Measurements from ENCODE around the gene CENPQ. TPM values are rescaled to one million over a fixed set of nuclear protein-coding genes. Genes with fewer than 3 reads are reported as not detected.

Gene CENPQ
- total RNA-seq, 1 experiment from 2014 or later = 11.7 TPM

DNA sequence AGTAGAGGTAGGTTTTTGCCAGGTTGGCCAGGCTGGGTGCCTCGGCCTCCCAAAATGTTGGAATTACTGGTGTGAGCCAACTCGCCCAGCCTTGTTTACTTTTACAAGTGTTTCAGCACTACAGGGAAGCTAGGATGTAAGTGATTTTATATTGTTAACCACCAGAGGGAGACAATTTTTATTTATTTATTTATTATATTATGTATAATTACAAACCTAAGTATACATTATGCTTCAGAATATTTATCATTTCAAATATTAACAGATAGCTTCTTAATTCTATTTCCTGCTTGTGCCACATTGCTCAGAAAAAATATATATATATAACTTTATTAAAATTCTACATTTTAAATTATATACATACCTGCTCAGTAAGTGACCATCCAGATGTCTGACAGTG is 9.9 kb upstream of the CENPQ start:
- intact Hi-C loops (cut with micrococcal nuclease; ENCODE audit: unreplicated experiment) = loop anchor here (1.0 kb wide), 1 partner anchor 154 kb away; no protein-coding TSS in a partner anchor
- peak; percentile 16 for DNase-seq (ENCODE audit: low spot score)
- no peak overlapping the region for H3K4me3 ChIP-seq (ENCODE audit: low read depth, low read length, poor library complexity, severe bottlenecking)
- TF ChIP-seq EZH2 (IDR thresholded peaks at IDR 0.05; ENCODE audit: borderline replicate concordance, low read depth, low read length, poor library complexity, severe bottlenecking) = no peak
- TF ChIP-seq, protein P1, sequence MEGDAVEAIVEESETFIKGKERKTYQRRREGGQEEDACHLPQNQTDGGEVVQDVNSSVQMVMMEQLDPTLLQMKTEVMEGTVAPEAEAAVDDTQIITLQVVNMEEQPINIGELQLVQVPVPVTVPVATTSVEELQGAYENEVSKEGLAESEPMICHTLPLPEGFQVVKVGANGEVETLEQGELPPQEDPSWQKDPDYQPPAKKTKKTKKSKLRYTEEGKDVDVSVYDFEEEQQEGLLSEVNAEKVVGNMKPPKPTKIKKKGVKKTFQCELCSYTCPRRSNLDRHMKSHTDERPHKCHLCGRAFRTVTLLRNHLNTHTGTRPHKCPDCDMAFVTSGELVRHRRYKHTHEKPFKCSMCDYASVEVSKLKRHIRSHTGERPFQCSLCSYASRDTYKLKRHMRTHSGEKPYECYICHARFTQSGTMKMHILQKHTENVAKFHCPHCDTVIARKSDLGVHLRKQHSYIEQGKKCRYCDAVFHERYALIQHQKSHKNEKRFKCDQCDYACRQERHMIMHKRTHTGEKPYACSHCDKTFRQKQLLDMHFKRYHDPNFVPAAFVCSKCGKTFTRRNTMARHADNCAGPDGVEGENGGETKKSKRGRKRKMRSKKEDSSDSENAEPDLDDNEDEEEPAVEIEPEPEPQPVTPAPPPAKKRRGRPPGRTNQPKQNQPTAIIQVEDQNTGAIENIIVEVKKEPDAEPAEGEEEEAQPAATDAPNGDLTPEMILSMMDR (conservative IDR thresholded peaks at IDR 0.05; ENCODE audit: low read depth, low read length) = peak; percentile 48; the same call in 1 of the 2 replicates
- peaks cover 32% of the 10 kb centered on the region for H3K36me3 ChIP-seq (ENCODE audit: insufficient read depth, low read length, poor library complexity, severe bottlenecking)
- ChIA-PET POLR2A (ENCODE audit: low non-redundant PET) (no interaction called here), CTCF (interaction anchor here (0.5 kb wide), 2 partner anchors 63 to 1828 kb away, joined by 3 to 6 read pairs; no protein-coding TSS in a partner anchor)
- H3K9me3 ChIP-seq (ENCODE audit: low read depth, low read length, poor library complexity, severe bottlenecking) = no peaks in the 10 kb centered on the region
- no peaks in the 10 kb centered on the region for H3K4me1 ChIP-seq (ENCODE audit: insufficient read depth, low read length, poor library complexity, severe bottlenecking)
- H3K27me3 ChIP-seq (replicated peaks; ENCODE audit: insufficient read depth, low read depth, low read length, poor library complexity) = no peaks in the 10 kb centered on the region
- BruUV-seq (replicated peaks) = no TSS peak
- H3K27ac ChIP-seq (ENCODE audit: low read depth, low read length, poor library complexity, severe bottlenecking) = no peak overlapping the region

DNA sequence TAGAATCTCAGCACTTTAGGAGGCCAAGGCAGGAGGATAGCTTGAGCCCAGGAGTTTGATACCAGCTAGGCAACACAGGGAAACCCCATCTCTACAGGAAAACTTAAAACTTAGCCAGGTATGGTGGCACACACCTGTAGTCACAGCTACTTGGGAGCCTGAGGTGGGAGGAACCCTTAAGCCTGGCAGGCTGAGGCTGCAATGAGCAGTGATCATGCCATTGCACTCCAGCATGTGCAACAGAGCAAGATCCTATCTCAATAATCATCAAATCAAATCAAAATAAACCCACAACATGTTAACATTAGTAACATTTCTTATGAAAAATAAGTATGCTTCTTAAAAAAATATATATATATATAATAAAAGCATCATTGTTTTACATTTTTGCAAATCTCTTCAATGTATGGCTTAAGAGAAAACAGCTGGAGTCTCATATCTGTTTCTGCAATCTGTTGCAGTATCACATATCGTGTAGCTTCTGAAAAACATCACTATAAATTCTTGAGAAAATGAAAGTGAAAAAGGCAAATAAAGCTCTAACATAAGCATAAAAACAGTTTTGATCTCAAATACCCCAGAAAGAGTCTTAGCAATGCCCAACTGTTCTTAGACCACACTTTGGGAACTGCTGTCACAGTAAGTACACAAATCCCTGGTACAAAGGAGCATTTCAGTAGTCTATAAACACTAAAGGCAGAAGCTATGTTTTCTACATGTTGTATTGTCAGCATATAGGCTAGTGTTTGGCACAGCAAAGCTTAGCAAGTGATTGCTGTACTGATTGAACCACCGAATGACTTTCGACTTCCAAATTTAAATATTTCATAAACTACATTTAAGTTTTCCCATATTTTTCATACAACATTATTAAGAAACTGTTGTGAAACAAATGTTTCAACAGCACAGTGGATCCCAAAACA is 8.1 kb upstream of the CENPQ start:
- no peak for TF ChIP-seq EZH2 (IDR thresholded peaks at IDR 0.05; ENCODE audit: borderline replicate concordance, low read depth, low read length, poor library complexity, severe bottlenecking)
- TF ChIP-seq, protein P1 (conservative IDR thresholded peaks at IDR 0.05; ENCODE audit: low read depth, low read length) = no peak
- Histone ChIP-seq H3K4me3 (ENCODE audit: low read depth, low read length, poor library complexity, severe bottlenecking) (no peak overlapping the region), H3K27ac (ENCODE audit: low read depth, low read length, poor library complexity, severe bottlenecking) (no peak overlapping the region), H3K27me3 (replicated peaks; ENCODE audit: insufficient read depth, low read depth, low read length, poor library complexity) (no peaks in the 10 kb centered on the region), H3K4me1 (ENCODE audit: insufficient read depth, low read length, poor library complexity, severe bottlenecking) (no peaks in the 10 kb centered on the region), H3K36me3 (ENCODE audit: insufficient read depth, low read length, poor library complexity, severe bottlenecking) (peaks cover 25% of the 10 kb centered on the region), H3K9me3 (ENCODE audit: low read depth, low read length, poor library complexity, severe bottlenecking) (no peaks in the 10 kb centered on the region)
- no TSS peak for BruUV-seq (replicated peaks)
- intact Hi-C loops (cut with micrococcal nuclease; ENCODE audit: unreplicated experiment) = no loop called here
- ChIA-PET POLR2A (ENCODE audit: low non-redundant PET) (no interaction called here), CTCF (no interaction called here)
- no peak for DNase-seq (ENCODE audit: low spot score)

DNA sequence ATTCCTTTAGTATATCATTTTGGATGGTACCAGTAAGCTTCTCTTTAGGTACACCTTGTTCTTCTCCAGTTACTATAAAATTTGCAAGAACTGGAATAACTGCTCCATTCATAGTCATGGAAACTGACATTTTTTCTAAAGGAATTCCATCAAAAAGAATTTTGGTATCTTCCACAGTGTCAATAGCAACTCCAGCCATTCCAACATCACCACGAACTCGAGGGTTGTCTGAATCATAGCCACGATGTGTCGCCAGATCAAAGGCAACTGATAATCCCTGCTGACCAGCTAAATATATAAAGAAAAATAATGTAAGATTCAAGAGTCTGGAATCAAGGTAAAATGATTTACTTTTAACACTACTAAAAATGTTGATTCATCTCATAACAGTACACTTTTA is 5.4 kb upstream of the CENPQ start:
- Histone ChIP-seq H3K36me3 (ENCODE audit: insufficient read depth, low read length, poor library complexity, severe bottlenecking) (peaks cover 19% of the 10 kb centered on the region), H3K27ac (ENCODE audit: low read depth, low read length, poor library complexity, severe bottlenecking) (no peak overlapping the region), H3K9me3 (ENCODE audit: low read depth, low read length, poor library complexity, severe bottlenecking) (no peaks in the 10 kb centered on the region), H3K27me3 (replicated peaks; ENCODE audit: insufficient read depth, low read depth, low read length, poor library complexity) (no peaks in the 10 kb centered on the region), H3K4me3 (ENCODE audit: low read depth, low read length, poor library complexity, severe bottlenecking) (no peak overlapping the region), H3K4me1 (ENCODE audit: insufficient read depth, low read length, poor library complexity, severe bottlenecking) (peaks cover 8% of the 10 kb centered on the region)
- intact Hi-C loops (cut with micrococcal nuclease; ENCODE audit: unreplicated experiment) = no loop called here
- ChIA-PET CTCF (no interaction called here), POLR2A (ENCODE audit: low non-redundant PET) (no interaction called here)
- DNase-seq (ENCODE audit: low spot score) = no peak
- no peak for TF ChIP-seq EZH2 (IDR thresholded peaks at IDR 0.05; ENCODE audit: borderline replicate concordance, low read depth, low read length, poor library complexity, severe bottlenecking)
- TF ChIP-seq, protein P1 (conservative IDR thresholded peaks at IDR 0.05; ENCODE audit: low read depth, low read length) = no peak
- BruUV-seq (replicated peaks) = no TSS peak

All from A673 (cell line).